GM21528 (cell line): ENCODE measurements around the gene MBD5.
A peak's percentile ranks its signal among the peaks of the same experiment; 100 is the strongest.

Experiments
- ATAC-seq: cut with Tn5 transposase; IDR thresholded peaks from one replicate; pipeline ENCODE4 v1.9.1; 2021; ENCODE audit warnings: mild to moderate bottlenecking, moderate library complexity; ENCODE audit not compliant: unreplicated experiment, low FRiP score

MBD5 gene

GRCh38 chr2:148447877-148448276, 427.0 kb downstream of the MBD5 start:
- no peak for ATAC-seq

DNA sequence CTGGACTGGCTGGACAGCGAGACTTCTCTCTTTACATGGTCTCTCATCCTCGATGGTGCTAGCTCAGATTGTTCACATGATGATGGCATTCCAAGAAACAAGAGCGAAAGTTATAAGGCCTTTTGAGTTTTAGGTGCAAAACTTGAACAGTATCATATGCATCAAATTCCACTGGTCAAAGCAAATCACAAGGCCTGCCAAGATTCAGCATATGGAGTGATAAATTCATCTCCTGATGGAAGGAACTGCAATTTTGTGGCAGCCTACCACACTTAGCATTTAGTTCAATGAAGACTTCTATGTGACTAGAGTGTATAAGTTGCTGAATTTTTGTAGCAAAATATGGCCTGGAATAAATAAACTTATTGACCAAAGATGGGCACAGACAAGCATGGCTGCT, 429.6 kb downstream of the MBD5 start:
- no peak for ATAC-seq

GRCh38 chr2:148451046-148451445, 430.2 kb downstream of the MBD5 start:
- no peak for ATAC-seq

- ATAC-seq = no peak
Measured at GRCh38 chr2:148455791-148456190, 434.9 kb downstream of the MBD5 start.

GRCh38 chr2:148458171-148458570, 437.3 kb downstream of the MBD5 start:
- no peak for ATAC-seq

DNA sequence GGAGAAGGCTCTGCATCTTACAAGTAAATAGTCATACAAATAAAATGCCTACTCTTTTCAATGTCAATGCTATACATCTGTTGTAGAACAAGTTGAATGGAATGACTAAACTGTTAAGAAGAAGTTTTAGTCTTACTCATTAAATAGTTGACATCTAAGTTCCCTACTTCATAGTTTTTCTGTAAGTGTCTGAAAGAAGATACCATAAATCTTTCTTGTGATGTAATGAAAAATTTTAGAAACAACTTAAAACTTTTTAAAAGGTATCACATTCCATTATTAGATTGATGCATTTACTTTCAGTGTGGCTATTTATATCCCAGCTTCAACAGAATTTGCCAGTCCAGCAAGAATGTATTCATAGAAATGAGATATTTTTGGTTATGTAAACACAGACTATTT, 438.5 kb downstream of the MBD5 start:
- no peak for ATAC-seq

DNA sequence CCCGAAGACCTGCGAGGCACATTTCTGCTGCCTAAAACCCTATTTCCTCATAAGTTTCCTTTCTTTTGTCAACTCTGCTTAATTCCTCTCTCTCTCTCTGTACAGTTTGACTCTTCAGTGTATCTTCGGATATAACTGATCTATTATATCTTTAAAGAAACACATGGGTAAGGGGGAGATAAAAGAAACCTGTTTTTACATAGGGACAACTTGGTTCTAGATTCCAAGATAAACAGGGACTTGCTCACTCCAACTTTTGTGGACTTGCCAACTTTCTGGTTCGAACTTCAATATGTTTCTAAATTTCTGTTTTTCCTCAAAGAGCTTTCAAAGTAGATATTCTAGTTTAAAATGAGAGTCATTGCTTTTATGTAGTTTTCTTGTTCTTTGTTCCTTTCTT, 441.0 kb downstream of the MBD5 start:
- no peak for ATAC-seq

DNA sequence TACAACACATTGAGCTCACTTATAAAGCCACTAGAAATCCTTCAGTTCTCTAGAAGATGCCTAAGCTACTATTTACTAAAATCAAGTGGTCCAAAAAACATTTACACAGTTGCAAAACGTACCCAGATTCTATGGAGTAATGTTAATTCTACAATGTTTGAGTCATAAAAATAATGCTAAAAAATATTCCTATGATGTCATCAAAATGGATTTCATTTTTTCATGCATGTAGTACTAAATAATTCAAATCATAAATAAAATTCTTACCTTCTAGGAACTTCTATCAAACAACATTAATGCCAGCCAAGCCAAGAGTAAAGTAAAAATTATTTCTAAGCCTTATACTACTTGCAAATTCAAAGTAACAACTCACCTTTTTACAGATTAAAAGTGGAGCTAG, 454.7 kb downstream of the MBD5 start:
- ATAC-seq = no peak

DNA sequence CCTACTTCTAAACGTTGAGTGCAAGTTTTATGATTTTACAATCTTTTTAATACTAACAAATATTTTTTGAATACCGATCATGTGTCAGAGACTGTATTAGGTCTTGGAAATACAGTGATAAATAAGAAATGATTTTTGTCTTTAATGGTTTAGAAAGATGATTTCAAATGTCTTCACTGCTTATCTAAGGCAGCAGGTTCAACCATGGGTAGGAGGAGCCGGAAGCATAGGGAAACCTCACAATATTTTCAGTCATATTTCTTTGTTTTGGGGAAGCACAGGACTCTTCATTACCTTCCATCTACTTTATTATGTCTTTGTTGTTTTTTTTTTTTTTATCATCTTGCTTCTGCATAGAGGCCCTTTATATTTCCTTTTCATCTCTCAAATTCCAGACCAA, 458.5 kb downstream of the MBD5 start:
- ATAC-seq = no peak

- no peak for ATAC-seq
Measured at GRCh38 chr2:148483665-148484064, 462.8 kb downstream of the MBD5 start.

- no peak for ATAC-seq
Measured at GRCh38 chr2:148484066-148484465, 463.2 kb downstream of the MBD5 start.

- no peak for ATAC-seq
Measured at GRCh38 chr2:148486655-148487054, 465.8 kb downstream of the MBD5 start.

DNA sequence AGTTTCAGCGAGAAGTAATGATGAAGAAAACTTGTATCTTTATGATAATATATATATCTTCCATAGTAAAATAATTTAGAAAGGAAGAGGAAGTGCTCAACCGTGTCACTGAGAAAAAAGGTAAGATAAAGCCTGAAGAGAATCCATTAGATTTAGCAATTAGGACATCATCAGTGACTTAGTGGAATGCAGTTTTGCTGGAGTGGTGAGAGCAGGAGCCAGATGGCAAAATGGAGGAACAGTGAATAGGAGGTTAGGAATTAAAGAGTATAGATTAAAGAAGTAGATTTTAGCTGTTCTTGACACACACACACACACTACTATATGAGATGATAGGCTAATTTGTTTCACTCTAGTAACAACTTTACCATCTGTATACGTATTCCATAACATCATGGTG, 466.5 kb downstream of the MBD5 start:
- no peak for ATAC-seq

GRCh38 chr2:148490840-148491439, 470.0 kb downstream of the MBD5 start:
- ATAC-seq = no peak

- peak; percentile 56 for ATAC-seq
Measured at GRCh38 chr2:148493822-148494563, 473.1 kb downstream of the MBD5 start.

DNA sequence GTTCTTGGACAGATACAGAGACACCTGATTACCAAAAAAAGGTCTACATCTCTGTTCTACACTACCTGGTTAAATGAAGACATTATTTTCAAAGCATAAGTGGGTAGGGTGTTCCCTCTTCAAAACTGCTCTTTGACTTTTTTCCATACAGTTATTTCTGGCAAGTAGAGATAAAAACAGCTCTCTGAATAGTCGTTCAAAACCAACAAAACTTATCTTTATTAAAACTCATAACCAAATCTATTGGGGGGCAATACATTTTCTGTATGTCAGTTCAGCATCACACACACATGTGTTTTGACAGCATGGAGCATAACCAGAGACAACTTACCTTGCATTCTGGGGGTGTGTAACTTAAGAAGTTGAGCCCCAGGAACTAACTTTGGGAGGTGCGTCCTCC, 474.7 kb downstream of the MBD5 start:
- ATAC-seq = no peak

- ATAC-seq = no peak
Measured at GRCh38 chr2:148501545-148501944, 480.7 kb downstream of the MBD5 start.

DNA sequence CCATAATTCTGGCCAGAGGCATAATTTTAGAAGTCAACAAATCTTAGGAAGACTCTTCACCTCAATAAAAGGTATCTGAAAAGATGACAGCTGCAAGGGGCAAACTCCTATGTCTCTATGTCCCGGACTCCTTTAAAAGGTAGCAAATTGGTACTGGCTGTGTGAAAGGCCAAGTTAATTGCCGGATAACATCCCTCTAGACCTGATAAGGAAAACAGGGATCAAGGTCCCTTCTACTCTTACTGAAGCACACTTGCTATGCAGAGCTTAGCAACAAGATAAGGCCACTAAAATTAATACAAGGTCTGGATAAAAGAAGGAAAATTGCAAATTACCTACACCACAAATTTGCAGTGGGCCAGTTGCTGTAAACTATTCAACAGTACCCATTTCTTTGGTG, 482.6 kb downstream of the MBD5 start:
- no peak for ATAC-seq

DNA sequence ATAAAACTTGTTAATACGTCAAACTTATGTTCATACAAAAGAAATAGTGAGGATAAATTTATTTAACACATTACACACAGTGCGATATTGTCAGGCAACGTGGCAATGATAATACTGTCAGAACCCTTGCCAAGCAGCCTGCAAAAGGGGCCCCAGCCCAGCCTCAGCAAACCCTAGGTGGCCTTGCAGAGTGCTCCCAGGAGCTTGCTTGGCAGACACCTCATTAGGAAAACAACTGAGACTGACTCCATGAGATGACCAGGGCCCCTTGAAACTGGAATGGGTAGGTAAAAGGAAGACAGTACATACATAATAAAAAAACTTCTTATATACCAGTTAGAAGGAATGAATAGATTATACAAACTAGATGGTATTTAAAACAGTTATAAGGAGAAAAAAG, 487.1 kb downstream of the MBD5 start:
- no peak for ATAC-seq

GRCh38 chr2:148508878-148509287, 488.0 kb downstream of the MBD5 start:
- ATAC-seq = peak; percentile 9

DNA sequence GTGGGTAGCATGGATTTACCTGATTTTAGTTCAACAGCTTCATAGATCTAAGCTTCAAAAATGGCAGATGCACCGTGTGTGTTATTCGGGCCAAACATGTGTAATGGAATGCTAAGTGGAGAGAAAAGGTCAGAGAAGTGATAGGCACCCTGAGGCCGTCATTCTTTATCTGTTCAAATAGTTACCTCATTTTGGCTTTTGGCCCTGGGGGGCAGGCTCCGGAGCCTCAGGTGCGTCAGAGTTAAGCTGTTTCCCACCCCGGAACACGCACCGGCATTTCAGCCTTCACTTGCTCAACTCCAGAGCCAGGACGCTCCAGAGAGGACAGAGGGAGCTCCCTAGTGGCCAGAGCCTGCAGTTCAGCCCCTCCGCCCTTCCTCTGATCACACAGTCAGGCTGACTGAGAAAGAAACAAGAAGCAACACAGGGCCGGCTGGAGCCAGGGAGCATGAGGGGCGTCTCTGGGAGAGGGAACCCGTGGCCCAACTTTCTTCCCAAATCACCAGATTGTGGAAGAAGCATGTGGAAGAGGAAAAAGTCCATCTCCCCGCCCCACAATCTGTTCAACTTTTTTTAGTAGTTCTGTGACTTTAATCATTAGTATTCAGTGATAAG, 488.5 kb downstream of the MBD5 start:
- ATAC-seq = peak; percentile 100

GRCh38 chr2:148511883-148512282, 491.0 kb downstream of the MBD5 start:
- ATAC-seq = no peak
